ENCODE measurements around the gene PNP. TPM values are rescaled to one million over a fixed set of nuclear protein-coding genes. Genes with fewer than 3 reads are reported as not detected.

Gene PNP
- total and polyA plus RNA-seq, 10 of the 15 experiments (the other 5 are each of a cell fraction or from before 2014, with no cell fraction given), result 103 to 215 (median 138) TPM

DNA sequence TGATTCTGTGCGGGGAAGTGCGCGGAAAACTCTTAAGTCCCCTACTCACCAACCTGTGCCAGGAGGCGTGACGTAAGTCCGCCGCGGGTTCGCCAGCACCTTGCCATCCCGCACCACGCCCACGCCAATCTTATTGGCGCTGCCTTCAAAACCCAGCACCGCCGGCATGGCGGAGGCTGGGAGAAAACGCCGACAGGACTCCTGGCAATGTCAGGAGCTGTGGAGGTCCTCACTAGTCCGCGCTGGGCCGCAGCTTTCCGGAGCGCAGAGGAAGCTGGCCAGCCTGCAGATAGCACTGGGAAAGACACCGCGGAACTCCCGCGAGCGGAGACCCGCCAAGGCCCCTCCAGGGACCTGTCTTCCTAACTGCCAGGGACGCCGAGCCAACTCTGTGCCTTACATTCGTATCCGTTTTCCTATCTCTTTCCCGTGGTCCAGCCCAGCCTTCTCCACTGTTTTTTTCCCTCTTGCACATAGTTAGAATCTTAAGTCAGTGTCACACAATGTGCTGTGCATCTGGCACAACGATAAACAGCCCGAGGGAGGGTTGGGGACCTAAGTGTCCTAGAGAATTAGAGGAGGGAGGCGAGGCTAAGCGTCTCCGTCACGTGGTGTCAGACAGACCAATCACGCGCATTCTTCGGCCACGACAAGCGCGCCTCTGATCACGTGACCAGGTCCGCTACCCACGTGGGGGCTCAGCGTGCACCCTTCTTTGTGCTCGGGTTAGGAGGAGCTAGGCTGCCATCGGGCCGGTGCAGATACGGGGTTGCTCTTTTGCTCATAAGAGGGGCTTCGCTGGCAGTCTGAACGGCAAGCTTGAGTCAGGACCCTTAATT is 14.5 kb upstream of the PNP start, which contains the start of the genes APEX1 and OSGEP:
Gene APEX1, plus strand, starts transcription at position 711 of the 839 bp plus-strand sequence. CDS start 420 bp downstream, outside the sequence.
Gene OSGEP, minus strand, starts transcription at position 297 of the 839 bp plus-strand sequence. Its CDS starts 129 bp downstream, at position 168.
- H3K79me2 ChIP-seq (ENCODE audit: control insufficient read depth, insufficient read depth, low read length), result peaks cover 43% of the 10 kb centered on the region
- TF ChIP-seq SIX5 (IDR thresholded peaks at IDR 0.05; ENCODE audit: low read depth, low read length, severe bottlenecking), result peak; percentile 31
- no peak for TF ChIP-seq SMAD1 (IDR thresholded peaks at IDR 0.05; ENCODE audit: low read depth, partially characterized antibody)
- TF ChIP-seq, protein P1, sequence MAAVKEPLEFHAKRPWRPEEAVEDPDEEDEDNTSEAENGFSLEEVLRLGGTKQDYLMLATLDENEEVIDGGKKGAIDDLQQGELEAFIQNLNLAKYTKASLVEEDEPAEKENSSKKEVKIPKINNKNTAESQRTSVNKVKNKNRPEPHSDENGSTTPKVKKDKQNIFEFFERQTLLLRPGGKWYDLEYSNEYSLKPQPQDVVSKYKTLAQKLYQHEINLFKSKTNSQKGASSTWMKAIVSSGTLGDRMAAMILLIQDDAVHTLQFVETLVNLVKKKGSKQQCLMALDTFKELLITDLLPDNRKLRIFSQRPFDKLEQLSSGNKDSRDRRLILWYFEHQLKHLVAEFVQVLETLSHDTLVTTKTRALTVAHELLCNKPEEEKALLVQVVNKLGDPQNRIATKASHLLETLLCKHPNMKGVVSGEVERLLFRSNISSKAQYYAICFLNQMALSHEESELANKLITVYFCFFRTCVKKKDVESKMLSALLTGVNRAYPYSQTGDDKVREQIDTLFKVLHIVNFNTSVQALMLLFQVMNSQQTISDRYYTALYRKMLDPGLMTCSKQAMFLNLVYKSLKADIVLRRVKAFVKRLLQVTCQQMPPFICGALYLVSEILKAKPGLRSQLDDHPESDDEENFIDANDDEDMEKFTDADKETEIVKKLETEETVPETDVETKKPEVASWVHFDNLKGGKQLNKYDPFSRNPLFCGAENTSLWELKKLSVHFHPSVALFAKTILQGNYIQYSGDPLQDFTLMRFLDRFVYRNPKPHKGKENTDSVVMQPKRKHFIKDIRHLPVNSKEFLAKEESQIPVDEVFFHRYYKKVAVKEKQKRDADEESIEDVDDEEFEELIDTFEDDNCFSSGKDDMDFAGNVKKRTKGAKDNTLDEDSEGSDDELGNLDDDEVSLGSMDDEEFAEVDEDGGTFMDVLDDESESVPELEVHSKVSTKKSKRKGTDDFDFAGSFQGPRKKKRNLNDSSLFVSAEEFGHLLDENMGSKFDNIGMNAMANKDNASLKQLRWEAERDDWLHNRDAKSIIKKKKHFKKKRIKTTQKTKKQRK (IDR thresholded peaks at IDR 0.05; ENCODE audit: low read depth, low read length), result no peak
- TF ChIP-seq CHD2 (IDR thresholded peaks at IDR 0.05; ENCODE audit: borderline replicate concordance, low read depth, low read length), result peak; percentile 75
- TF ChIP-seq MEF2B (IDR thresholded peaks at IDR 0.05; ENCODE audit: partially characterized antibody, poor library complexity, severe bottlenecking), result peak; percentile 91
- TF ChIP-seq SMC3 (IDR thresholded peaks at IDR 0.05; ENCODE audit: borderline replicate concordance, low read length), result no peak; the same call in 1 of the 2 replicates
- no peak; the same call in 1 of the 2 replicates for TF ChIP-seq STAT1 (conservative IDR thresholded peaks at IDR 0.05)
- TF ChIP-seq HDGF (IDR thresholded peaks at IDR 0.05), result peak; percentile 67; the same call in 1 of the 2 replicates
- TF ChIP-seq, protein P2, sequence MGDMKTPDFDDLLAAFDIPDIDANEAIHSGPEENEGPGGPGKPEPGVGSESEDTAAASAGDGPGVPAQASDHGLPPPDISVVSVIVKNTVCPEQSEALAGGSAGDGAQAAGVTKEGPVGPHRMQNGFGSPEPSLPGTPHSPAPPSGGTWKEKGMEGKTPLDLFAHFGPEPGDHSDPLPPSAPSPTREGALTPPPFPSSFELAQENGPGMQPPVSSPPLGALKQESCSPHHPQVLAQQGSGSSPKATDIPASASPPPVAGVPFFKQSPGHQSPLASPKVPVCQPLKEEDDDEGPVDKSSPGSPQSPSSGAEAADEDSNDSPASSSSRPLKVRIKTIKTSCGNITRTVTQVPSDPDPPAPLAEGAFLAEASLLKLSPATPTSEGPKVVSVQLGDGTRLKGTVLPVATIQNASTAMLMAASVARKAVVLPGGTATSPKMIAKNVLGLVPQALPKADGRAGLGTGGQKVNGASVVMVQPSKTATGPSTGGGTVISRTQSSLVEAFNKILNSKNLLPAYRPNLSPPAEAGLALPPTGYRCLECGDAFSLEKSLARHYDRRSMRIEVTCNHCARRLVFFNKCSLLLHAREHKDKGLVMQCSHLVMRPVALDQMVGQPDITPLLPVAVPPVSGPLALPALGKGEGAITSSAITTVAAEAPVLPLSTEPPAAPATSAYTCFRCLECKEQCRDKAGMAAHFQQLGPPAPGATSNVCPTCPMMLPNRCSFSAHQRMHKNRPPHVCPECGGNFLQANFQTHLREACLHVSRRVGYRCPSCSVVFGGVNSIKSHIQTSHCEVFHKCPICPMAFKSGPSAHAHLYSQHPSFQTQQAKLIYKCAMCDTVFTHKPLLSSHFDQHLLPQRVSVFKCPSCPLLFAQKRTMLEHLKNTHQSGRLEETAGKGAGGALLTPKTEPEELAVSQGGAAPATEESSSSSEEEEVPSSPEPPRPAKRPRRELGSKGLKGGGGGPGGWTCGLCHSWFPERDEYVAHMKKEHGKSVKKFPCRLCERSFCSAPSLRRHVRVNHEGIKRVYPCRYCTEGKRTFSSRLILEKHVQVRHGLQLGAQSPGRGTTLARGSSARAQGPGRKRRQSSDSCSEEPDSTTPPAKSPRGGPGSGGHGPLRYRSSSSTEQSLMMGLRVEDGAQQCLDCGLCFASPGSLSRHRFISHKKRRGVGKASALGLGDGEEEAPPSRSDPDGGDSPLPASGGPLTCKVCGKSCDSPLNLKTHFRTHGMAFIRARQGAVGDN (IDR thresholded peaks at IDR 0.05), result peak; percentile 71
- TF ChIP-seq, protein P3, sequence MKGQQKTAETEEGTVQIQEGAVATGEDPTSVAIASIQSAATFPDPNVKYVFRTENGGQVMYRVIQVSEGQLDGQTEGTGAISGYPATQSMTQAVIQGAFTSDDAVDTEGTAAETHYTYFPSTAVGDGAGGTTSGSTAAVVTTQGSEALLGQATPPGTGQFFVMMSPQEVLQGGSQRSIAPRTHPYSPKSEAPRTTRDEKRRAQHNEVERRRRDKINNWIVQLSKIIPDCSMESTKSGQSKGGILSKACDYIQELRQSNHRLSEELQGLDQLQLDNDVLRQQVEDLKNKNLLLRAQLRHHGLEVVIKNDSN (IDR thresholded peaks at IDR 0.05; ENCODE audit: borderline replicate concordance, extremely low read length, insufficient read depth, low read depth, low read length), result peak; percentile 100

More for the DNA sequence above, 14.5 kb upstream of the PNP start, which contains the start of the genes APEX1 and OSGEP:
- H4K20me1 ChIP-seq (ENCODE audit: control insufficient read depth, insufficient read depth), result no peaks in the 10 kb centered on the region
- H3K4me3 ChIP-seq, result peak within 1 kb of the TSS; percentile 83
- peaks cover under 1% of the 10 kb centered on the region for H3K4me1 ChIP-seq (ENCODE audit: control insufficient read depth, insufficient read depth, low read length)
- ChIA-PET SMC1A (ENCODE audit: uncharacterized antibody, unreplicated experiment) (interaction anchor here (0.9 to 3.0 kb wide), 11 partner anchors 18 to 127 kb away, joined by 3 to 27 read pairs (median 6); partner anchors contain the start of genes CCNB1IP1, PARP2 and TEP1), POLR2A (interaction anchor here (0.6 to 2.7 kb wide), 14 partner anchors 10 to 123 kb away, joined by 3 to 27 read pairs (median 5); partner anchors contain the start of genes CCNB1IP1, PARP2, PNP and TEP1), CTCF (interaction anchor here (0.7 to 4.7 kb wide), 7 partner anchors 15 to 219 kb away, joined by 3 to 48 read pairs (median 3); partner anchors contain the start of gene TEP1), RAD21 (ENCODE audit: unreplicated experiment) (interaction anchor here (0.6 to 2.9 kb wide), 9 partner anchors 15 to 1057 kb away, joined by 3 to 17 read pairs (median 4); partner anchors contain the start of genes PARP2, PNP and TEP1)
- peak within 1 kb of the TSS; percentile 98 for H3K27ac ChIP-seq (ENCODE audit: control insufficient read depth, insufficient read depth)
- peak; percentile 99 for DNase-seq (ENCODE audit: low read depth, low spot score)
- no peaks in the 10 kb centered on the region for H3K9me3 ChIP-seq (replicated peaks; ENCODE audit: control insufficient read depth, insufficient read depth, low read length)
- H2AFZ ChIP-seq (ENCODE audit: control insufficient read depth, low read depth, low read length), result peak within 1 kb of the TSS; percentile 84
- FAIRE-seq, result peak; percentile 98
- peaks cover 12 to 48% of the 10 kb centered on the region in 2 experiments for H3K36me3 ChIP-seq (ENCODE audit: control insufficient read depth in 2 of 2, insufficient read depth in 2 of 2, low read length in 1 of 2)
- no TSS peak for BruUV-seq (replicated peaks)
- intact Hi-C loops (cut with micrococcal nuclease; ENCODE audit: unreplicated experiment), result loop anchor here (1.0 to 2.0 kb wide), 3 partner anchors 26 to 111 kb away; partner anchors contain the start of genes PARP2 and TEP1
- peak within 1 kb of the TSS; percentile 67 for H3K4me2 ChIP-seq (ENCODE audit: control insufficient read depth, insufficient read depth)
- in situ Hi-C loops (cut with MboI), result loop anchor here (5.0 kb wide), 1 partner anchor 37 kb away; no protein-coding TSS in a partner anchor
- WGBS (ENCODE audit: insufficient coverage, insufficient replicate concordance, low lambda C conversion rate, missing lambda C conversion rate), result under 1% methylated on average over 56 of the region's 56 CpGs
- ATAC-seq, result peak; percentile 93
- no peaks in the 10 kb centered on the region for H3K27me3 ChIP-seq (replicated peaks in 1 of 2; ENCODE audit: control insufficient read depth in 2 of 2, insufficient read depth in 2 of 2, low read length in 1 of 2)
- peak within 1 kb of the TSS; percentile 84 for H3K9ac ChIP-seq (ENCODE audit: control insufficient read depth, insufficient read depth, low read length)
